Measurements from ENCODE around the gene FDXR. TPM values are rescaled to one million over a fixed set of nuclear protein-coding genes. Genes with fewer than 3 reads are reported as not detected.

FDXR gene
- total RNA-seq, 1 donor from 2014 or later: 5.5 TPM

- Mint-ChIP-seq H3K27me3 (no peaks in the 10 kb centered on the region), H3K36me3 (ENCODE audit: low read depth) (peaks cover 33% of the 10 kb centered on the region), H3K27ac (no peak overlapping the region), H3K9me3 (no peaks in the 10 kb centered on the region), H3K4me3 (no peak overlapping the region), H3K4me1 (no peaks in the 10 kb centered on the region)
- CTCF ChIA-PET: no interaction called here
- POLR2A ChIA-PET: no interaction called here
- no peak for DNase-seq
- no peak for ATAC-seq (ENCODE audit: low read depth)
- intact Hi-C loops (cut with micrococcal nuclease): no loop called here
- TF ChIP-seq, protein P1, sequence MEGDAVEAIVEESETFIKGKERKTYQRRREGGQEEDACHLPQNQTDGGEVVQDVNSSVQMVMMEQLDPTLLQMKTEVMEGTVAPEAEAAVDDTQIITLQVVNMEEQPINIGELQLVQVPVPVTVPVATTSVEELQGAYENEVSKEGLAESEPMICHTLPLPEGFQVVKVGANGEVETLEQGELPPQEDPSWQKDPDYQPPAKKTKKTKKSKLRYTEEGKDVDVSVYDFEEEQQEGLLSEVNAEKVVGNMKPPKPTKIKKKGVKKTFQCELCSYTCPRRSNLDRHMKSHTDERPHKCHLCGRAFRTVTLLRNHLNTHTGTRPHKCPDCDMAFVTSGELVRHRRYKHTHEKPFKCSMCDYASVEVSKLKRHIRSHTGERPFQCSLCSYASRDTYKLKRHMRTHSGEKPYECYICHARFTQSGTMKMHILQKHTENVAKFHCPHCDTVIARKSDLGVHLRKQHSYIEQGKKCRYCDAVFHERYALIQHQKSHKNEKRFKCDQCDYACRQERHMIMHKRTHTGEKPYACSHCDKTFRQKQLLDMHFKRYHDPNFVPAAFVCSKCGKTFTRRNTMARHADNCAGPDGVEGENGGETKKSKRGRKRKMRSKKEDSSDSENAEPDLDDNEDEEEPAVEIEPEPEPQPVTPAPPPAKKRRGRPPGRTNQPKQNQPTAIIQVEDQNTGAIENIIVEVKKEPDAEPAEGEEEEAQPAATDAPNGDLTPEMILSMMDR (IDR thresholded peaks at IDR 0.05): no peak
These were observed 57.0 kb downstream of the FDXR start for GRCh38 chr17:74815550-74816370.

- POLR2A ChIA-PET: no interaction called here
- intact Hi-C loops (cut with micrococcal nuclease): no loop called here
- Mint-ChIP-seq H3K27ac (no peak overlapping the region), H3K4me3 (no peak overlapping the region), H3K27me3 (no peaks in the 10 kb centered on the region), H3K9me3 (no peaks in the 10 kb centered on the region), H3K36me3 (ENCODE audit: low read depth) (peaks cover 34% of the 10 kb centered on the region), H3K4me1 (no peaks in the 10 kb centered on the region)
- CTCF ChIA-PET: no interaction called here
- ATAC-seq (ENCODE audit: low read depth): no peak
- TF ChIP-seq, protein P1 (IDR thresholded peaks at IDR 0.05): no peak
- DNase-seq: no peak
These were observed 57.7 kb downstream of the FDXR start for GRCh38 chr17:74815067-74815466.

- ATAC-seq (ENCODE audit: low read depth) (no peak), DNase-seq (no peak)
- H3K27me3 Mint-ChIP-seq: no peaks in the 10 kb centered on the region
- TF ChIP-seq, protein P1 (IDR thresholded peaks at IDR 0.05): no peak
- ChIA-PET CTCF (no interaction called here), POLR2A (no interaction called here)
- no peak overlapping the region for H3K4me3 Mint-ChIP-seq
- no peak overlapping the region for H3K27ac Mint-ChIP-seq
- intact Hi-C loops (cut with micrococcal nuclease): no loop called here
- no peaks in the 10 kb centered on the region for H3K9me3 Mint-ChIP-seq
- peaks cover 33% of the 10 kb centered on the region for H3K36me3 Mint-ChIP-seq (ENCODE audit: low read depth)
- H3K4me1 Mint-ChIP-seq: no peaks in the 10 kb centered on the region
These were observed 58.3 kb downstream of the FDXR start for GRCh38 chr17:74814453-74814852.

Other genes with a start within 250 kb of the FDXR start
- 0.09 and 0.29 TPM in 2 replicates for gene CD300E, start 249.3 kb downstream of the FDXR start, total RNA-seq
- gene CD300LF, start 160.1 kb downstream of the FDXR start, total RNA-seq: 0.12 and 0.33 TPM in 2 replicates
- gene RAB37, start 135.7 kb downstream of the FDXR start, total RNA-seq: 11.0 and 11.1 TPM in 2 replicates
- gene NHERF1, start 124.4 kb downstream of the FDXR start, total RNA-seq: 33.3 and 34.5 TPM in 2 replicates
- gene NAT9, start 96.6 kb downstream of the FDXR start, total RNA-seq: 59.4 and 79.7 TPM in 2 replicates
- not detected in 2 replicates for gene GRIN2C, start 13.1 kb downstream of the FDXR start, total RNA-seq
- gene FADS6, start 20.6 kb upstream of the FDXR start, total RNA-seq: not detected in 2 replicates
- gene USH1G, start 50.3 kb upstream of the FDXR start, total RNA-seq: not detected in 2 replicates
- gene OTOP2, start 51.3 kb upstream of the FDXR start, total RNA-seq: not detected in 2 replicates
- not detected in 2 replicates for gene OTOP3, start 62.9 kb upstream of the FDXR start, total RNA-seq
- 1.5 and 2.1 TPM in 2 replicates for gene HID1, start 99.8 kb upstream of the FDXR start, total RNA-seq
- gene CDR2L, start 114.6 kb upstream of the FDXR start, total RNA-seq: not detected in 2 replicates
- gene MRPL58, start 139.7 kb upstream of the FDXR start, total RNA-seq: 28.4 and 31.8 TPM in 2 replicates
- 158 and 181 TPM in 2 replicates for gene ATP5PD, start 174.0 kb upstream of the FDXR start, total RNA-seq
- gene KCTD2, start 174.2 kb upstream of the FDXR start, total RNA-seq: 19.5 and 20.2 TPM in 2 replicates
- 4.9 and 5.7 TPM in 2 replicates for gene SLC16A5, start 215.0 kb upstream of the FDXR start, total RNA-seq
- 11.8 and 15.4 TPM in 2 replicates for gene ARMC7, start 237.0 kb upstream of the FDXR start, total RNA-seq

All from activated B cell treated with CpG ODN at 0.5 μM for 24 hours (primary cell).